DND-41 (cell line): ENCODE results near the gene SLC22A25.
A peak's percentile ranks its signal among the peaks of the same experiment; 100 is the strongest.

Source experiments
- EZH2 ChIP-seq: IDR thresholded peaks from 3 replicates; pipeline ENCODE4 v1.6.1; 2012; ENCODE audit warnings: borderline replicate concordance, low read depth, mild to moderate bottlenecking, moderate library complexity, low read length, inconsistent platforms; ENCODE audit not compliant: severe bottlenecking
- TF ChIP-seq, protein P1 (sequence below): IDR thresholded peaks from 2 replicates; pipeline ENCODE4 v1.5.1; 2012; ENCODE audit warnings: borderline replicate concordance, low read length, moderate library complexity, mild to moderate bottlenecking; ENCODE audit not compliant: poor library complexity, severe bottlenecking; ENCODE audit errors: extremely low read depth

DNA sequence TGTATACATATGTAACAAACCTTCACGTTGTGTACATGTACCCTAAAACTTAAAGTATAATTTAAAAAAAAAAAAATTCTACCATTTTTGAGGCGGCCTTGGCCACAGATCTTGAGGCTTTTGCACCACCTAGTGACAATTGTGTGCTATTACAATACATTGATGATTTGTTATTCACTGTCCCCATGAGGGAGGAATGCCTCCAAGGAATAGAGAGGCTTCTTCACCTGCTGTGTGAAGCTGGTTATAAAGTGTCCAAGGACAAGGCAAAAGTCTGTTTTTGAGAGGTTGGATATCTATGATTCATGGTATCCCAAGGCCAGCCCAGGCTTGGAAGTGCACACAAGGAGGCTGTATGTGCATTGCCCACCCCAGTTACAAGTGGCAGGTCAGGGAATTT lies 30.7 kb downstream of the SLC22A25 start:
- TF ChIP-seq, protein P1, sequence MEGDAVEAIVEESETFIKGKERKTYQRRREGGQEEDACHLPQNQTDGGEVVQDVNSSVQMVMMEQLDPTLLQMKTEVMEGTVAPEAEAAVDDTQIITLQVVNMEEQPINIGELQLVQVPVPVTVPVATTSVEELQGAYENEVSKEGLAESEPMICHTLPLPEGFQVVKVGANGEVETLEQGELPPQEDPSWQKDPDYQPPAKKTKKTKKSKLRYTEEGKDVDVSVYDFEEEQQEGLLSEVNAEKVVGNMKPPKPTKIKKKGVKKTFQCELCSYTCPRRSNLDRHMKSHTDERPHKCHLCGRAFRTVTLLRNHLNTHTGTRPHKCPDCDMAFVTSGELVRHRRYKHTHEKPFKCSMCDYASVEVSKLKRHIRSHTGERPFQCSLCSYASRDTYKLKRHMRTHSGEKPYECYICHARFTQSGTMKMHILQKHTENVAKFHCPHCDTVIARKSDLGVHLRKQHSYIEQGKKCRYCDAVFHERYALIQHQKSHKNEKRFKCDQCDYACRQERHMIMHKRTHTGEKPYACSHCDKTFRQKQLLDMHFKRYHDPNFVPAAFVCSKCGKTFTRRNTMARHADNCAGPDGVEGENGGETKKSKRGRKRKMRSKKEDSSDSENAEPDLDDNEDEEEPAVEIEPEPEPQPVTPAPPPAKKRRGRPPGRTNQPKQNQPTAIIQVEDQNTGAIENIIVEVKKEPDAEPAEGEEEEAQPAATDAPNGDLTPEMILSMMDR: peak; percentile 65
- TF ChIP-seq EZH2: no peak
